ENCODE measurements around the gene KRT1.
A peak's percentile ranks its signal among the peaks of the same experiment; 100 is the strongest.
"Not testable (repeated sequence)": the region's sequence is repeated elsewhere in the genome, so short reads cannot be mapped to it uniquely, and the experiment has no call there.

Gene KRT1

GRCh38 chr12:52680363-52680762, at the start of gene KRT1:
Gene KRT1, minus strand, starts transcription at chr12:52680407. Its CDS starts 59 bp downstream, at chr12:52680348.
- no peak for DNase-seq (ENCODE audit: low read depth)

DNA sequence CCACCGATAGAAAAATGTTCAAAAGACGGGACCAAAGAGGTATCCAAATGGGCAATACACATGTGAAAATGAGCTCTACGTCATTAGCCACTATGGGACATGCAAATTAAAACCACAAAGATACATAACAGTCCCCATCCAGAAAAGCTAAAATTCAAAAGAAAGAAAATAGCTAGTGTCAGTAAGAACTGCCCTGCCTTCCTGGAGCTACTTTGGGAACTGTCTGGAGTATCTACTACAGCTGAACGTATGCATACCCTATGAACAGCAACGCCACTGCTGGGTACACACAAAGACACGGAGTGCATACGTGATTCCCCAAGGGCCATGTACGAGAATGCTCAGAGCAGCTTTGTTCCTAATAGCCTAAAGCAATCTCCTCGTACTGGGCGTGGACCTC, 48.9 kb upstream of the KRT1 start:
- no peak for DNase-seq (ENCODE audit: low read depth)

GRCh38 chr12:52728374-52728773, 48.2 kb upstream of the KRT1 start:
- no peak for DNase-seq (ENCODE audit: low read depth)

DNA sequence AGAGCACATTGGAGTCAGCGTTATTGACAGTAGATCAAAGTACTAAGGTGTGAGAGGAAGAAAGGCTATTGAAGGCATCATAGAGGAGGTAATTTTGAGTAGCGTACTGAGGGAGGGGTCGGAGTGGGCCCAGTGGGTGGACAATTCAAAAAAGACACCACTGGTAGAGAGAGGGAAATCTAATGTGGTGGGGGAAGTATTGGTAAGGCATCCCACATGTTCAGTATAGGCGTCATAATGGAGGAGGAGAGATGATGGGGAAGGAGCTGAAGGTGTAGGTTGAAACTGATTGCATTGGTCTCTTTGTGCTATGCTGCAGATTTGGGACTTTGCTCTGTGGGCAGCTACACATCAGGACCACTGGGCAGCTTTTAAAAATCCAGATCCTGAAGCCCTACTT, 46.8 kb upstream of the KRT1 start:
- DNase-seq (ENCODE audit: low read depth): no peak

DNA sequence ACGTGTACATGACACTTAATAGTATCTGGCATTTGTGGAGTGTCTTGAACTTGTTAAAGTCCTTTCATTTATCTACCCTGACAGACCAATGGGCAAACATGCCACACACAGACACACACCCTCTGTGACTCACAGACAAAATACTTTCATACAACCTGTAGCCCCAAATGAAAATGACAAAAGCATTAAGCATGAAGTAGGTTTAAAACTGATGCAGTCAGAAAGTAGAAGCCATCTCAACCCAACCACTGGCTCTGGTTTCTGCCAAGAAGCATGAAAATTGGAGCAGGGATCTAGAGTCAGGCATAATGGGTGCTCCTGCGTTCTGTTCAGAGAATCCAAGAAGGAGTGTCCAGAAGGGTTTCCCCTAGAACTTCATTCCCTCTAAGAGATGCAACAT, 46.2 kb upstream of the KRT1 start:
- no peak for DNase-seq (ENCODE audit: low read depth)

GRCh38 chr12:52724384-52724783, 44.2 kb upstream of the KRT1 start:
- no peak for DNase-seq (ENCODE audit: low read depth)

DNA sequence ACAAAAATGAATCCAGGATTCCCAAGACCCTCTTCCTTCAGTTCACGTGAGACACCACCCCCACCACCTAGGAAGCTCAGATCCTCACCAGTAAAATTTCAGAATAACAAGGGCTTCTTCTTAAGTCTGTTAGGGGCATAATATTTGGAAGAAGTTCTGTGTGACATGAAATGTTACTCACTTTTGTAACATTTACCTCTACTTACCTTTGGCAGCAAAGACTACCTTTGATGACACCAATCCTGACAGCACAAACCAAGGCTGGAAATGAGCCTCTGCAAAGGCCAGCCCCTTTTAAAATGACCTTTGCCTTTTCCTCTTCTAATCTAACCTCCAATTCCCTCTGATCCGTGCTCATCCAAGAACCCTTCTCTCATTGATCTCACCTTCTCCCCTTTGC, 42.5 kb upstream of the KRT1 start:
- DNase-seq (ENCODE audit: low read depth): no peak

- no peak for DNase-seq (ENCODE audit: low read depth)
Measured at GRCh38 chr12:52721838-52722470, 41.7 kb upstream of the KRT1 start.

DNA sequence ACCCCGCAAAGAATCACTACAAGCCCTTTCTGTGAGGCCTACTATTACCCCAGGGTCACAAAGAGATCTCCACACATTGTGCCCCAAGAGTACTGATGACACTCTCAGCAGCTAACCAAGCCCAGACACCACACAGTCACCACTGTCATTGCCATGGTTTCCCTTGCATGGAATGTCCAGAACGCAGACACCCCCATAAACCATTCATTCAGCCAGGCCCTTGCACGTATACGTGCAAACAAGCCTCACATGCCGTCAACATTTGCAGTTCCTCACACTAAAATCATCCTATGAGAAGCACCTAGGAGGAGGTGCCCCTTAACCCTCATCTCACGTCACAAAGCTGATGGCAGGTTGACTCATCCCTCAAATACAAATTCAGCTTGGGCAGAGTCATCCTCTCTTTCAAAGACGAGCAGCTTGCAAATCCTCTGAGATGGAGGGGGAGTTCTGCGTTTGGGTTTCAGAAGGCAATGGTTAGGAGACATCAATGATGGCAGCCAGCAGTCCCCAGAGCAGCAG, 40.2 kb upstream of the KRT1 start:
- no peak for DNase-seq (ENCODE audit: low read depth)

GRCh38 chr12:52716061-52716460, 35.9 kb upstream of the KRT1 start:
- no peak for DNase-seq (ENCODE audit: low read depth)

DNA sequence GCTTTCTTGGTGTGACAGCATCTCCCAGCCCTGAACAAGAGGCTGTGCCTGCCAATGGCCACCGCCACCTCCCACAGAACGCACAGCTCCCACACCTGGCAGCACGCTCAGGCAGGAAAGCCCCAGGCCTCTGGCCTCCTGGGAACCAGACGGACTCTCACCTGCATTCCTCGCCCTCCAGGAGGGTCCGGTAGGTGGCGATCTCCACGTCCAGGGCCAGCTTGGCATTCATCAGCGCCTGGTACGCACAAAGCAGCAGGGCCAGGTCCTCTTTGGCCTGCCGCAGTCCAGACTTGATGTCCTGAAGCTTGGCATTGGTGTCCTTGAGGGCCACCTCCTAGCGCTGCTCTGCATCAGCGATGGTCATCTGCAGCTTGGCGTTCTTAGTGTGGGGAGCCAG, 35.2 kb upstream of the KRT1 start:
- no peak for DNase-seq (ENCODE audit: low read depth)

GRCh38 chr12:52714887-52715281, 34.7 kb upstream of the KRT1 start:
- no peak for DNase-seq (ENCODE audit: low read depth)

GRCh38 chr12:52713960-52714886, 34.0 kb upstream of the KRT1 start:
- DNase-seq (ENCODE audit: low read depth): peak; percentile 25

DNA sequence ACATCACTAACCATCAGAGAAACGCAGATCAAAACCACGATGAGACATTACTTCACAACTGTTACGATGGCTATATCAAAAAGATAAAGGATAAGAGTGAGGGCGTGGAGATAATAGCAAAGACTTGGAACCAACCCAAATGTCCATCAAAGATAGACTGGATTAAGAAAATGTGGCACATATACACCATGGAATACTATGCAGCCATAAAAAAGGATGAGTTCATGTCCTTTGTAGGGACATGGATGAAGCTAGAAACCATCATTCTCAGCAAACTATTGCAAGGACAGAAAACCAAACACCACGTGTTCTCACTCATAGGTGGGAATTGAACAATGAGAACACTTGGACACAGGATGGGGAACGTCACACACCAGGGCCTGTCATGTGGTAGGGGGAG, 31.9 kb upstream of the KRT1 start:
- DNase-seq (ENCODE audit: low read depth): not testable (repeated sequence)

- no peak for DNase-seq (ENCODE audit: low read depth)
Measured at GRCh38 chr12:52710730-52711129, 30.5 kb upstream of the KRT1 start.

GRCh38 chr12:52708010-52708409, 27.8 kb upstream of the KRT1 start:
- no peak for DNase-seq (ENCODE audit: low read depth)

- DNase-seq (ENCODE audit: low read depth): no peak
Measured at GRCh38 chr12:52704464-52704863, 24.3 kb upstream of the KRT1 start.

GRCh38 chr12:52703878-52704277, 23.7 kb upstream of the KRT1 start:
- no peak for DNase-seq (ENCODE audit: low read depth)

GRCh38 chr12:52703424-52703823, 23.2 kb upstream of the KRT1 start, which contains the start of gene KRT77:
Gene KRT77, minus strand, starts transcription at chr12:52703524. Its CDS starts 90 bp downstream, at chr12:52703434.
- no peak for DNase-seq (ENCODE audit: low read depth)

- DNase-seq (ENCODE audit: low read depth): no peak
Measured at GRCh38 chr12:52702338-52702737, 22.1 kb upstream of the KRT1 start.

- DNase-seq (ENCODE audit: low read depth): no peak
Measured at GRCh38 chr12:52701281-52701680, 21.1 kb upstream of the KRT1 start.

DNA sequence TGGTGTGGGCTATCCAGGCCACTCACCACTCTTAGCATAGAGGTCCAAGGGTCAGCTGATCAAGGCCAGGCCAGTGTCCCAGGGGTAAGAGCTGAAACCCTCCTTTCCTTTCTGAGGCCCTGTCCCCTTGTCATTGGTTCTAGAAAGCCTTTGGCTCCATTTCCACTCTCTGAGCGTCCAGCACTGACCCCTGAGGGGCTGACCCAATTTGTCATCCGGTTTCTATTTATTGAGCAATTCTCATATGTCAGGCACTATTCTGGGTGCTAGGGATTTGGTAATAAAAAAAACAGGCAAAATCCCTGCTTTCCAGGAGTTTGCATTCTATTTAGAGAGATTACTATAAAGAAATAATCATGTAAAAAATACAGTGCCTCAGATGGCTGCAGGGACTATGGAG, 19.8 kb upstream of the KRT1 start:
- no peak for DNase-seq (ENCODE audit: low read depth)

DNA sequence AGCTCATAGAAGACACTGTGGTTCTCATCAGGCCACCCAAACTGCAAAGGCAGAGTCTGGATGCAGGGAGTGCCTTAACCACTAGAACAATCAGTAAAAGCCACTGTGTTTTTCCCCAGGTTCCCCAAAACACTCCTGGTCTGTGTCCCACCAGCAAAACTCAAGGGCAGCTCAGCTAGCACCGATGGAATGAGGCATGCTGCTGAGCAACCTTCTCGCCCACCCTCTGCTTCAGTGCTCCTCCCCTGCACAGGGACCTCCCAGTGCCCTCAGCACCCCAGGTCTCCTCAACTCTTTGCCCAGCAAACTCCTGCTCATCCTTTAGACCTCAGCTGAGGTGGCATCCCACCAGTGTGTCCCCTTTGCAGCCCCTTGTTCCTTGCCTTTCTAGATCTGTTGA, 19.2 kb upstream of the KRT1 start:
- no peak for DNase-seq (ENCODE audit: low read depth)
